H9 (cell line): ENCODE data around the gene FUT9. TPM values are rescaled to one million over a fixed set of nuclear protein-coding genes. Genes with fewer than 3 reads are reported as not detected.

Experiments used
- DNase-seq: peaks from one replicate; pipeline ENCODE4 v3.0.0-alpha.2; 2017
- H2AFZ ChIP-seq: one replicate; pipeline ENCODE4 v1.6.1; 2013; ENCODE audit warnings: mild to moderate bottlenecking, low read length, control low read depth, moderate library complexity
- H2AK5ac ChIP-seq: 2 replicates; pipeline ENCODE4 v1.6.1; 2013; ENCODE audit warnings: low read length, control low read depth, mixed read lengths; ENCODE audit not compliant: insufficient read length
- H2BK120ac ChIP-seq: one replicate; pipeline ENCODE4 v1.6.1; 2013; ENCODE audit warnings: low read depth, mild to moderate bottlenecking, low read length, control low read depth, inconsistent platforms; ENCODE audit not compliant: poor library complexity, severe bottlenecking
- H2BK12ac ChIP-seq: 2 replicates; pipeline ENCODE4 v1.6.1; 2013; ENCODE audit warnings: low read length, control low read depth, mixed read lengths, low read depth; ENCODE audit not compliant: insufficient read length
- H2BK15ac ChIP-seq: 2 replicates; pipeline ENCODE4 v1.6.1; 2013; ENCODE audit warnings: low read depth, low read length, control low read depth
- H2BK20ac ChIP-seq: one replicate; pipeline ENCODE4 v1.6.1; 2013; ENCODE audit warnings: low read depth, mild to moderate bottlenecking, low read length, control low read depth, inconsistent platforms; ENCODE audit not compliant: poor library complexity, severe bottlenecking
- H2BK5ac ChIP-seq: 2 replicates; pipeline ENCODE4 v1.6.1; 2013; ENCODE audit warnings: low read length, control low read depth, mixed read lengths; ENCODE audit not compliant: insufficient read length
- H3K14ac ChIP-seq: 2 replicates; pipeline ENCODE4 v1.6.1; 2013; ENCODE audit warnings: low read length, control low read depth; ENCODE audit not compliant: insufficient read depth
- H3K18ac ChIP-seq: 2 replicates; pipeline ENCODE4 v1.6.1; 2013; ENCODE audit warnings: low read depth, mild to moderate bottlenecking, mixed read lengths, low read length, control low read depth; ENCODE audit not compliant: insufficient read length
- H3K23ac ChIP-seq: 2 replicates; pipeline ENCODE4 v1.6.1; 2013; ENCODE audit warnings: low read length, control low read depth, mixed read lengths, low read depth; ENCODE audit not compliant: insufficient read length
- H3K23me2 ChIP-seq: 2 replicates; pipeline ENCODE4 v1.6.1; 2013; ENCODE audit warnings: low read depth, mild to moderate bottlenecking, mixed read lengths, low read length, control low read depth; ENCODE audit not compliant: insufficient read length, poor library complexity, severe bottlenecking
- H3K27ac ChIP-seq: 2 replicates; pipeline ENCODE4 v1.5.1; 2013; ENCODE audit warnings: low read length, control low read depth, mixed read lengths, low read depth; ENCODE audit not compliant: insufficient read length
- H3K27me3 ChIP-seq: 2 replicates; pipeline ENCODE4 v1.6.1; 2013; ENCODE audit warnings: low read length, control low read depth, inconsistent platforms; ENCODE audit not compliant: insufficient read depth
- H3K4ac ChIP-seq: 2 replicates; pipeline ENCODE4 v1.6.1; 2013; ENCODE audit warnings: low read depth, mild to moderate bottlenecking, control low read depth, inconsistent platforms, low read length, moderate library complexity
- H3K4me1 ChIP-seq: 2 replicates; pipeline ENCODE4 v1.6.1; 2013; ENCODE audit warnings: low read length, control low read depth, inconsistent platforms; ENCODE audit not compliant: insufficient read depth
- H3K4me2 ChIP-seq: 2 replicates; pipeline ENCODE4 v1.6.1; 2013; ENCODE audit warnings: low read length, control low read depth, mixed read lengths; ENCODE audit not compliant: insufficient read length, insufficient read depth
- H3K56ac ChIP-seq: 2 replicates; pipeline ENCODE4 v1.6.1; 2013; ENCODE audit warnings: low read depth, mild to moderate bottlenecking, mixed read lengths, low read length, control low read depth; ENCODE audit not compliant: insufficient read length
- H3K79me1 ChIP-seq: 2 replicates; pipeline ENCODE4 v1.6.1; 2013; ENCODE audit warnings: low read depth, mild to moderate bottlenecking, moderate library complexity, low read length, control low read depth, inconsistent platforms; ENCODE audit not compliant: insufficient read depth, poor library complexity, severe bottlenecking
- H3K79me2 ChIP-seq: 2 replicates; pipeline ENCODE4 v1.6.1; 2013; ENCODE audit warnings: low read length, control low read depth, inconsistent platforms; ENCODE audit not compliant: insufficient read depth
- H3K9ac ChIP-seq: 2 replicates; pipeline ENCODE4 v1.6.1; 2013; ENCODE audit warnings: low read length, control low read depth, mixed read lengths; ENCODE audit not compliant: insufficient read length; ENCODE audit errors: extremely low read depth
- H3K9me3 ChIP-seq: one replicate; pipeline ENCODE4 v1.6.1; 2013; ENCODE audit warnings: low read depth, low read length, inconsistent platforms; ENCODE audit not compliant: control insufficient read depth
- H3T11ph ChIP-seq: one replicate; pipeline ENCODE4 v1.6.1; 2013; ENCODE audit warnings: mild to moderate bottlenecking, low read length, control low read depth, inconsistent platforms
- H4K20me1 ChIP-seq: one replicate; pipeline ENCODE4 v1.6.1; 2013; ENCODE audit not compliant: control insufficient read depth, insufficient read length, insufficient read depth
- H4K5ac ChIP-seq: 2 replicates; pipeline ENCODE4 v1.6.1; 2013; ENCODE audit warnings: low read depth, mild to moderate bottlenecking, mixed read lengths, low read length, control low read depth; ENCODE audit not compliant: insufficient read length
- H4K8ac ChIP-seq: replicated peaks from 2 replicates; pipeline ENCODE4 v1.6.1; 2013; ENCODE audit warnings: low read length, control low read depth, mixed read lengths, low read depth; ENCODE audit not compliant: insufficient read length
- H4K91ac ChIP-seq: 2 replicates; pipeline ENCODE4 v1.6.1; 2013; ENCODE audit warnings: low read depth, mild to moderate bottlenecking, moderate library complexity, mixed read lengths, low read length, control low read depth; ENCODE audit not compliant: insufficient read length
- H3K27ac Mint-ChIP-seq, 3 experiments: 2 replicates in 2 of 3; 3 replicates in 1 of 3; pipeline ENCODE4 v1.8.0; 2020 to 2021; ENCODE audit warnings: mixed read lengths in 3 of 3, mild to moderate bottlenecking in 1 of 3, moderate library complexity in 1 of 3
- H3K27me3 Mint-ChIP-seq: 2 replicates; pipeline ENCODE4 v1.8.0; 2021; ENCODE audit warnings: low read depth, mild to moderate bottlenecking, moderate library complexity, mixed read lengths
- H3K36me3 Mint-ChIP-seq, 3 experiments: 2 replicates in 2 of 3; 3 replicates in 1 of 3; pipeline ENCODE4 v1.8.0; 2020 to 2021; ENCODE audit warnings: low read depth in 3 of 3, mixed read lengths in 3 of 3; ENCODE audit not compliant: insufficient read depth in 1 of 3
- H3K4me1 Mint-ChIP-seq, 2 experiments: 2 replicates each; pipeline ENCODE4 v1.8.0; 2020; ENCODE audit warnings: mixed read lengths in 2 of 2
- H3K4me3 Mint-ChIP-seq, 2 experiments: 2 replicates in 1 of 2; 3 replicates in 1 of 2; pipeline ENCODE4 v1.8.0; 2020 to 2021; ENCODE audit warnings: mild to moderate bottlenecking in 2 of 2, mixed read lengths in 2 of 2, moderate library complexity in 1 of 2
- H3K9me3 Mint-ChIP-seq, 2 experiments: 2 replicates in 1 of 2; 3 replicates in 1 of 2; pipeline ENCODE4 v1.8.0; 2020; ENCODE audit warnings: mild to moderate bottlenecking in 2 of 2, mixed read lengths in 2 of 2, moderate library complexity in 1 of 2
- WGBS: extraction: QIAGEN DNeasy Blood & Tissue Kit; methylation state at CpG from one replicate; pipeline ENCODE4 v1.1.7; 2013; ENCODE audit warnings: missing lambda C conversion rate, low lambda C conversion rate, mixed read lengths; ENCODE audit not compliant: insufficient read length; ENCODE audit errors: extremely low coverage; 5-methylcytosine and 5-hydroxymethylcytosine counted together
- total RNA-seq: library from RNA; stranded (reverse); gene quantifications from 2 replicates; pipeline ENCODE4 v1.2.1, GENCODE V29; 2021
- TF ChIP-seq, protein P1 (sequence below): fragments of 200-600 bp; sonication (generic); conservative IDR thresholded peaks from 3 replicates; pipeline ENCODE4 v1.8.0; 2021; ENCODE audit warnings: antibody characterized with exemption, mild to moderate bottlenecking

FUT9 gene
- total RNA-seq, 1 experiment from 2014 or later, result 1.6 TPM

DNA sequence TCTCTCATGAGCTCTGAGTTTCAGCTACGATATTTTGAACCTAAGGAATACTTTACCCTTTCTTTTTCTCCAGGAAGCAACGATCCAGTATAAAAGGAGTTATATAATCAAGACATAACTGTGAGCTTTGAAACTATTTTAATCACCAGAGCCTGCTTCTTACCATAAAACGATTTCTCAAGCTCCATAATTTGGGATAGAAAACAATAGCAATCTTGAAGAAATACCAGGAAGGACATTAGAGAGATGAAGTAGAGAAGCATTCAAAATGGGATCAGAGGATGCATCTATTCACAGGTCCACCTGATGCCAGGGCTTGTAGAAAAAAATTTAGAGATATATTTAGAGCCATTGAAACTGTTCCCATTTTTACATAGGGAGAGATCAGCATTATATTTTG lies 135.9 kb downstream of the FUT9 start:
- no peaks in the 10 kb centered on the region for H3K79me1 ChIP-seq
- no peaks in the 10 kb centered on the region for H3K4me1 ChIP-seq
- TF ChIP-seq, protein P1, sequence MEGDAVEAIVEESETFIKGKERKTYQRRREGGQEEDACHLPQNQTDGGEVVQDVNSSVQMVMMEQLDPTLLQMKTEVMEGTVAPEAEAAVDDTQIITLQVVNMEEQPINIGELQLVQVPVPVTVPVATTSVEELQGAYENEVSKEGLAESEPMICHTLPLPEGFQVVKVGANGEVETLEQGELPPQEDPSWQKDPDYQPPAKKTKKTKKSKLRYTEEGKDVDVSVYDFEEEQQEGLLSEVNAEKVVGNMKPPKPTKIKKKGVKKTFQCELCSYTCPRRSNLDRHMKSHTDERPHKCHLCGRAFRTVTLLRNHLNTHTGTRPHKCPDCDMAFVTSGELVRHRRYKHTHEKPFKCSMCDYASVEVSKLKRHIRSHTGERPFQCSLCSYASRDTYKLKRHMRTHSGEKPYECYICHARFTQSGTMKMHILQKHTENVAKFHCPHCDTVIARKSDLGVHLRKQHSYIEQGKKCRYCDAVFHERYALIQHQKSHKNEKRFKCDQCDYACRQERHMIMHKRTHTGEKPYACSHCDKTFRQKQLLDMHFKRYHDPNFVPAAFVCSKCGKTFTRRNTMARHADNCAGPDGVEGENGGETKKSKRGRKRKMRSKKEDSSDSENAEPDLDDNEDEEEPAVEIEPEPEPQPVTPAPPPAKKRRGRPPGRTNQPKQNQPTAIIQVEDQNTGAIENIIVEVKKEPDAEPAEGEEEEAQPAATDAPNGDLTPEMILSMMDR, result no peak
- H3K18ac ChIP-seq, result no peak overlapping the region
- WGBS, result no CpG with 5 or more reads among the region's 3 CpGs
- no peak overlapping the region for H2BK5ac ChIP-seq
- no peak overlapping the region for H4K8ac ChIP-seq
- H2AFZ ChIP-seq, result no peak overlapping the region
- H3K4ac ChIP-seq, result no peak overlapping the region
- no peaks in the 10 kb centered on the region for H4K20me1 ChIP-seq
- H3K23me2 ChIP-seq, result no peaks in the 10 kb centered on the region
- H3K14ac ChIP-seq, result no peak overlapping the region
- no peak overlapping the region for H2BK15ac ChIP-seq
- Mint-ChIP-seq H3K27ac (no peak overlapping the region), H3K27me3 (no peaks in the 10 kb centered on the region), H3K9me3 (peaks cover 3 to 5% of the 10 kb centered on the region in 2 experiments; a peak in 3 of 5 replicates), H3K4me1 (peaks cover 8 to 10% of the 10 kb centered on the region in 2 experiments), H3K36me3 (peaks cover 3 to 17% (median 4%) of the 10 kb centered on the region in 3 experiments; a peak in 4 of 7 replicates), H3K4me3 (no peak overlapping the region)
- H3K4me2 ChIP-seq, result no peak overlapping the region
- H2AK5ac ChIP-seq, result no peak overlapping the region
- H3T11ph ChIP-seq, result no peak overlapping the region
- no peak overlapping the region for H3K56ac ChIP-seq
- no peak overlapping the region for H3K23ac ChIP-seq
- DNase-seq, result no peak
- H4K91ac ChIP-seq, result no peak overlapping the region
- no peaks in the 10 kb centered on the region for H3K9me3 ChIP-seq
- H2BK20ac ChIP-seq, result no peak overlapping the region
- no peak overlapping the region for H4K5ac ChIP-seq
- no peaks in the 10 kb centered on the region for H3K79me2 ChIP-seq
- no peak overlapping the region for H3K27ac ChIP-seq
- H3K27me3 ChIP-seq, result no peaks in the 10 kb centered on the region
- H2BK120ac ChIP-seq, result no peak overlapping the region
- no peak overlapping the region for H2BK12ac ChIP-seq
- no peak overlapping the region for H3K9ac ChIP-seq
